Ovary (tissue), 9 donors: ENCODE data around the gene DCP1B. TPM values are rescaled to one million over a fixed set of nuclear protein-coding genes. Genes with fewer than 3 reads are reported as not detected.
A peak's percentile ranks its signal among the peaks of the same experiment; 100 is the strongest.

Experiments used
- DNase-seq, 5 donors: peaks; one replicate each; pipeline ENCODE4 v3.0.0-alpha.2; 2019 to 2020
- H3K27ac ChIP-seq, 2 donors: fragments of 200-600 bp; one replicate each; pipeline versions ENCODE4 v1.5.1 to v1.8.0; 2019 to 2022
- H3K27me3 ChIP-seq: fragments of 200-600 bp; one replicate; pipeline ENCODE4 v1.8.0; 2022
- H3K36me3 ChIP-seq: fragments of 200-600 bp; sonication (generic); one replicate; pipeline ENCODE4 v1.5.1; 2019
- H3K4me1 ChIP-seq: one replicate; pipeline ENCODE4 v1.8.1; 2013; ENCODE audit warnings: mild to moderate bottlenecking, moderate library complexity; ENCODE audit not compliant: insufficient read depth
- H3K4me3 ChIP-seq: fragments of 200-600 bp; sonication (generic); one replicate; pipeline ENCODE4 v1.5.1; 2017
- H3K9me3 ChIP-seq, 2 donors: fragments of 200-600 bp in 1 of 2; sonication (generic) in 1 of 2; one replicate each; pipeline versions ENCODE4 v1.5.1 to v1.8.1; 2013 to 2019; ENCODE audit warnings: mild to moderate bottlenecking in 1 of 2, moderate library complexity in 1 of 2
- CTCF ChIP-seq, 3 donors: fragments of 450-650 bp in 2 of 3; fragments of 200-600 bp in 1 of 3; IDR thresholded peaks; one replicate each; pipeline versions ENCODE4 v1.5.1 to v1.8.0; 2016 to 2022; ENCODE audit warnings: antibody characterized with exemption in 3 of 3, mild to moderate bottlenecking in 1 of 3
- EP300 ChIP-seq: sonication (generic); formaldehyde crosslinking; IDR thresholded peaks from one replicate; pipeline ENCODE4 v1.6.1; 2017; ENCODE audit warnings: antibody characterized with exemption
- POLR2A ChIP-seq: fragments of 450-650 bp; IDR thresholded peaks from one replicate; pipeline ENCODE4 v1.6.1; 2017; ENCODE audit warnings: antibody characterized with exemption, mild to moderate bottlenecking, moderate library complexity
- WGBS, 3 donors: extraction: QIAGEN DNeasy Blood & Tissue Kit in 1 of 3; methylation state at CpG; one replicate each; pipeline versions ENCODE4 v1.1.5 to v1.1.7; 2013 to 2017; 5-methylcytosine and 5-hydroxymethylcytosine counted together
- intact Hi-C, 4 donors: fragments of 100-400 bp; cut with DNase I; formaldehyde crosslinking; loops; one replicate each; pipeline versions ENCODE4 v1.11.0 to v1.15.1; 2022 to 2023
- polyA plus RNA-seq, 2 donors: library from polyadenylated mRNA; stranded (reverse); fragments of 200-250 nt in 1 of 2; fragments of 350-450 nt in 1 of 2; fragmentation: Illumina TruSeq in 1 of 2; extraction: RNeasy Lipid Tissue Mini Kit (QIAGEN cat#74804) in 1 of 2; gene quantifications; one replicate each; pipeline ENCODE4 v1.2.3, GENCODE V29; 2013 to 2014
- total RNA-seq, 7 donors: library from RNA; depleted of rRNA in 2 of 7; stranded (reverse); fragments of >200 nt in 2 of 7; fragmentation: NEBNext Ultra II Directional in 3 of 7; extraction: Animal tissue kit (Norgen Biotek cat#: 25700) in 3 of 7; gene quantifications; one replicate each; pipeline versions ENCODE4 v1.1.0 to v1.2.4, GENCODE V29; 2016 to 2023
- donor health status: DM: no; HTN: no; CAD: no; lungs with moderate emphysema.
- donor health status: DM: no; HTN: no; CAD: no.
- donor health status: Bipolar disorder and iron deficiency.
- donor health status: DM: yes; HTN: yes; CAD: no.
- donor health status: DM: no; HTN: no; CAD: no.
- donor health status: DM: yes; HTN: yes; CAD: no.

The DCP1B gene
- total and polyA plus RNA-seq, 9 donors = 13.5 to 22.9 (median 17.2) TPM

- H3K27me3 ChIP-seq = no peaks in the 10 kb centered on the region
- WGBS, 3 donors = 44 to 53% (median 48%) methylated on average over 15 of the region's 15 CpGs
- intact Hi-C loops = loop anchor here in 1 of 4 donors (10.0 kb wide), 1 partner anchor 103 kb away; the partner anchor contains the start of gene LRTM2
- H3K36me3 ChIP-seq = no peaks in the 10 kb centered on the region
- no peaks in the 10 kb centered on the region for H3K4me1 ChIP-seq
- H3K9me3 ChIP-seq = no peaks in the 10 kb centered on the region
- no peak overlapping the region for H3K27ac ChIP-seq
- no peak overlapping the region for H3K4me3 ChIP-seq
- TF ChIP-seq CTCF (IDR thresholded peaks at IDR 0.05) = no peak
- TF ChIP-seq EP300 = no peak
- TF ChIP-seq POLR2A = no peak
- DNase-seq = peak in 2 of 5 donors; percentile 3 to 14
These were observed 76.4 kb downstream of the DCP1B start for GRCh38 chr12:1927751-1928351.

- intact Hi-C loops = loop anchor here in 1 of 4 donors (10.0 kb wide), 1 partner anchor 102 kb away; the partner anchor contains the start of gene LRTM2
- TF ChIP-seq EP300 (no peak), CTCF (IDR thresholded peaks at IDR 0.05) (no peak), POLR2A (no peak)
- 90 to 93% (median 92%) methylated on average over 11 of the region's 11 CpGs for WGBS, 3 donors
These were observed 77.1 kb downstream of the DCP1B start for GRCh38 chr12:1927051-1927680.

GRCh38 chr12:1926251-1926657 is 78.0 kb downstream of the DCP1B start:
- no peak overlapping the region for H3K27ac ChIP-seq
- H3K9me3 ChIP-seq = no peaks in the 10 kb centered on the region
- H3K27me3 ChIP-seq = no peaks in the 10 kb centered on the region
- 61 to 66% (median 63%) methylated on average over 7 of the region's 7 CpGs for WGBS, 3 donors
- TF ChIP-seq CTCF (IDR thresholded peaks at IDR 0.05) = no peak
- no peak for TF ChIP-seq POLR2A
- TF ChIP-seq EP300 = no peak
- no peaks in the 10 kb centered on the region for H3K4me1 ChIP-seq
- H3K4me3 ChIP-seq = no peak overlapping the region
- no peak for DNase-seq
- H3K36me3 ChIP-seq = no peaks in the 10 kb centered on the region
- intact Hi-C loops = loop anchor here in 1 of 4 donors (10.0 kb wide), 1 partner anchor 101 kb away; the partner anchor contains the start of gene LRTM2

More at GRCh38 chr12:1927051-1927680, 77.1 kb downstream of the DCP1B start:
- H3K36me3 ChIP-seq = no peaks in the 10 kb centered on the region
- H3K4me3 ChIP-seq = no peak overlapping the region
- H3K9me3 ChIP-seq = no peaks in the 10 kb centered on the region
- H3K4me1 ChIP-seq = no peaks in the 10 kb centered on the region
- peak in 1 of 5 donors; percentile 0 for DNase-seq
- no peak overlapping the region for H3K27ac ChIP-seq
- H3K27me3 ChIP-seq = no peaks in the 10 kb centered on the region

- no peak for TF ChIP-seq CTCF (IDR thresholded peaks at IDR 0.05)
- no peak for TF ChIP-seq POLR2A
- no peak for TF ChIP-seq EP300
- Histone ChIP-seq H3K27me3 (no peaks in the 10 kb centered on the region), H3K4me1 (no peaks in the 10 kb centered on the region), H3K36me3 (no peaks in the 10 kb centered on the region), H3K4me3 (no peak overlapping the region), H3K27ac (no peak overlapping the region), H3K9me3 (no peaks in the 10 kb centered on the region)
- WGBS, 3 donors = 54 to 69% (median 59%) methylated on average over 3 of the region's 3 CpGs
- no peak for DNase-seq
- intact Hi-C loops = loop anchor here in 1 of 4 donors (10.0 kb wide), 1 partner anchor 101 kb away; the partner anchor contains the start of gene LRTM2
These were observed 78.6 kb downstream of the DCP1B start for GRCh38 chr12:1925684-1926006.
